ENCODE measurements around the gene ATP6V0C. TPM values are rescaled to one million over a fixed set of nuclear protein-coding genes. Genes with fewer than 3 reads are reported as not detected.

ATP6V0C gene
- total and polyA plus RNA-seq, 2 experiments from 2014 or later = 81.4 to 375 TPM

GRCh38 chr16:2468725-2469398 lies 44.9 kb upstream of the ATP6V0C start:
- WGBS (ENCODE audit: low lambda C conversion rate, missing lambda C conversion rate) = 25% methylated on average over 8 of the region's 14 CpGs
- peak overlapping the region; percentile 93 for H3K27ac ChIP-seq
- TF ChIP-seq CTCF (IDR thresholded peaks at IDR 0.05; ENCODE audit: poor library complexity) (no peak), EZH2phosphoT487 (IDR thresholded peaks at IDR 0.05; ENCODE audit: low read depth, severe bottlenecking, unreplicated experiment) (no peak), EZH2 (IDR thresholded peaks at IDR 0.05; ENCODE audit: borderline replicate concordance) (no peak)
- H3K4me3 ChIP-seq = peak overlapping the region; percentile 72
- H3K27me3 ChIP-seq = peaks cover 8% of the 10 kb centered on the region
- no peaks in the 10 kb centered on the region for H3K9me3 ChIP-seq (ENCODE audit: low read depth)
- peaks cover 5% of the 10 kb centered on the region for H3K79me2 ChIP-seq
- H4K20me1 ChIP-seq (ENCODE audit: insufficient read depth, poor library complexity, severe bottlenecking) = no peaks in the 10 kb centered on the region
- H3K4me2 ChIP-seq = peak overlapping the region; percentile 98
- H3K9me2 ChIP-seq (replicated peaks; ENCODE audit: insufficient read depth) = no peaks in the 10 kb centered on the region
- H2AFZ ChIP-seq = no peak overlapping the region
- peaks cover 58% of the 10 kb centered on the region for H3K4me1 ChIP-seq (ENCODE audit: insufficient read depth)
- no peak for DNase-seq (ENCODE audit: low spot score)
- no peaks in the 10 kb centered on the region for H3K36me3 ChIP-seq (replicated peaks; ENCODE audit: insufficient read depth, low read depth)

- H3K4me3 ChIP-seq = no peak overlapping the region
- TF ChIP-seq EZH2phosphoT487 (IDR thresholded peaks at IDR 0.05; ENCODE audit: low read depth, severe bottlenecking, unreplicated experiment) (no peak), EZH2 (IDR thresholded peaks at IDR 0.05; ENCODE audit: borderline replicate concordance) (no peak), CTCF (IDR thresholded peaks at IDR 0.05; ENCODE audit: poor library complexity) (no peak)
- no peaks in the 10 kb centered on the region for H3K9me3 ChIP-seq (ENCODE audit: low read depth)
- H3K36me3 ChIP-seq (replicated peaks; ENCODE audit: insufficient read depth, low read depth) = no peaks in the 10 kb centered on the region
- DNase-seq (ENCODE audit: low spot score) = no peak
- no peaks in the 10 kb centered on the region for H4K20me1 ChIP-seq (ENCODE audit: insufficient read depth, poor library complexity, severe bottlenecking)
- H3K27ac ChIP-seq = peak overlapping the region; percentile 93
- H3K4me2 ChIP-seq = peak overlapping the region; percentile 98
- WGBS (ENCODE audit: low lambda C conversion rate, missing lambda C conversion rate) = 79% methylated on average over 16 of the region's 16 CpGs
- no peaks in the 10 kb centered on the region for H3K9me2 ChIP-seq (replicated peaks; ENCODE audit: insufficient read depth)
- no peak overlapping the region for H2AFZ ChIP-seq
- H3K79me2 ChIP-seq = peaks cover 5% of the 10 kb centered on the region
- peaks cover 58% of the 10 kb centered on the region for H3K4me1 ChIP-seq (ENCODE audit: insufficient read depth)
- H3K27me3 ChIP-seq = peaks cover 8% of the 10 kb centered on the region
These were observed 44.1 kb upstream of the ATP6V0C start for GRCh38 chr16:2469399-2470233.

- peaks cover 8% of the 10 kb centered on the region for H3K27me3 ChIP-seq
- no peaks in the 10 kb centered on the region for H3K9me2 ChIP-seq (replicated peaks; ENCODE audit: insufficient read depth)
- H3K4me1 ChIP-seq (ENCODE audit: insufficient read depth) = peaks cover 58% of the 10 kb centered on the region
- H3K4me3 ChIP-seq = no peak overlapping the region
- no peak for DNase-seq (ENCODE audit: low spot score)
- H3K9me3 ChIP-seq (ENCODE audit: low read depth) = no peaks in the 10 kb centered on the region
- H4K20me1 ChIP-seq (ENCODE audit: insufficient read depth, poor library complexity, severe bottlenecking) = no peaks in the 10 kb centered on the region
- WGBS (ENCODE audit: low lambda C conversion rate, missing lambda C conversion rate) = 97% methylated on average over 3 of the region's 7 CpGs
- H3K4me2 ChIP-seq = no peak overlapping the region
- peak overlapping the region; percentile 93 for H3K27ac ChIP-seq
- H3K79me2 ChIP-seq = peaks cover 5% of the 10 kb centered on the region
- TF ChIP-seq CTCF (IDR thresholded peaks at IDR 0.05; ENCODE audit: poor library complexity) (no peak), EZH2 (IDR thresholded peaks at IDR 0.05; ENCODE audit: borderline replicate concordance) (no peak), EZH2phosphoT487 (IDR thresholded peaks at IDR 0.05; ENCODE audit: low read depth, severe bottlenecking, unreplicated experiment) (no peak)
- no peaks in the 10 kb centered on the region for H3K36me3 ChIP-seq (replicated peaks; ENCODE audit: insufficient read depth, low read depth)
- no peak overlapping the region for H2AFZ ChIP-seq
These were observed 43.5 kb upstream of the ATP6V0C start for GRCh38 chr16:2470234-2470601.
